HEK293 (cell line): ENCODE results near the gene STAC2.

Source experiments
- CTCF ChIA-PET: fragments of 350-600 bp; formaldehyde crosslinking; extraction: SDS; loops from one replicate; lab custom pipeline; 2021; ENCODE audit warnings: antibody characterized with exemption; lab: Yijun Ruan, JAX
- POLR2A ChIA-PET: fragments of 300-600 bp; formaldehyde crosslinking; extraction: SDS; loops from one replicate; lab custom pipeline; 2020; ENCODE audit warnings: antibody characterized with exemption, inconsistent platforms; lab: Yijun Ruan, JAX
- H3K27ac ChIP-seq: fragments of 200-500 bp; sonication (Bioruptor generic); 2 replicates; pipeline ENCODE4 v1.5.1; 2014; ENCODE audit warnings: low read depth, low read length, control low read depth, inconsistent platforms; ENCODE audit errors: extremely low read depth
- H3K36me3 ChIP-seq, 2 experiments: fragments of 200-500 bp in 1 of 2; sonication (Bioruptor generic) in 1 of 2; 1 replicate in 1 of 2; 2 replicates in 1 of 2; pipeline ENCODE4 v1.5.1; 2014 to 2017; ENCODE audit warnings: inconsistent platforms in 2 of 2, low read length in 2 of 2; ENCODE audit not compliant: control insufficient read depth in 2 of 2, insufficient read depth in 1 of 2
- H3K4me1 ChIP-seq: fragments of 200-500 bp; sonication (Bioruptor generic); 2 replicates; pipeline ENCODE4 v1.5.1; 2014; ENCODE audit warnings: mild to moderate bottlenecking, low read length, inconsistent platforms; ENCODE audit not compliant: control insufficient read depth, insufficient read depth
- H3K4me3 ChIP-seq: 2 replicates; pipeline ENCODE4 v1.5.1; 2011; ENCODE audit warnings: low read depth, mild to moderate bottlenecking, control low read depth, low read length, moderate library complexity
- H3K9me3 ChIP-seq: fragments of 200-500 bp; sonication (Bioruptor generic); 2 replicates; pipeline ENCODE4 v1.5.1; 2014; ENCODE audit warnings: low read depth, low read length, inconsistent platforms; ENCODE audit not compliant: control insufficient read depth, insufficient read depth
- EGR2 ChIP-seq: fragments of 450-650 bp; formaldehyde crosslinking; IDR thresholded peaks from 2 replicates; pipeline ENCODE4 v1.5.1; 2016; ENCODE audit warnings: low read depth, missing biosample characterization, missing genetic modification characterization
- GLI2 ChIP-seq: fragments of 450-650 bp; formaldehyde crosslinking; IDR thresholded peaks from 2 replicates; pipeline ENCODE4; 2017; ENCODE audit warnings: missing biosample characterization, missing genetic modification characterization, low read depth, borderline replicate concordance
- MYNN ChIP-seq: fragments of 450-650 bp; formaldehyde crosslinking; IDR thresholded peaks from 2 replicates; pipeline ENCODE4 v1.5.1; 2016; ENCODE audit warnings: missing biosample characterization, missing genetic modification characterization, borderline replicate concordance
- PRDM10 ChIP-seq: fragments of 450-650 bp; formaldehyde crosslinking; IDR thresholded peaks from 2 replicates; pipeline ENCODE4 v1.5.1; 2016; ENCODE audit warnings: missing biosample characterization, missing genetic modification characterization
- TCF7L2 ChIP-seq: IDR thresholded peaks from 2 replicates; pipeline ENCODE4 v1.6.1; 2011; ENCODE audit warnings: low read depth, mild to moderate bottlenecking, inconsistent platforms, low read length, moderate library complexity, borderline replicate concordance
- ZFHX2 ChIP-seq: fragments of 450-650 bp; formaldehyde crosslinking; conservative IDR thresholded peaks from 2 replicates; pipeline ENCODE4 v1.5.1; 2016; ENCODE audit warnings: missing biosample characterization, missing genetic modification characterization
- ZNF10 ChIP-seq: fragments of 450-650 bp; formaldehyde crosslinking; IDR thresholded peaks from 2 replicates; pipeline ENCODE4 v1.5.1; 2017; ENCODE audit warnings: missing biosample characterization, missing genetic modification characterization
- ZNF121 ChIP-seq: fragments of 450-650 bp; formaldehyde crosslinking; IDR thresholded peaks from 2 replicates; pipeline ENCODE4 v1.5.1; 2016; ENCODE audit warnings: missing biosample characterization, missing genetic modification characterization
- ZNF174 ChIP-seq: fragments of 450-650 bp; formaldehyde crosslinking; IDR thresholded peaks from 2 replicates; pipeline ENCODE4 v1.5.0; 2017; ENCODE audit warnings: missing biosample characterization, mild to moderate bottlenecking, missing genetic modification characterization
- ZNF19 ChIP-seq: fragments of 450-650 bp; formaldehyde crosslinking; IDR thresholded peaks from 2 replicates; pipeline ENCODE4; 2016; ENCODE audit warnings: missing biosample characterization, missing genetic modification characterization, low read depth
- ZNF202 ChIP-seq: fragments of 450-650 bp; formaldehyde crosslinking; IDR thresholded peaks from 2 replicates; pipeline ENCODE4 v1.5.1; 2016; ENCODE audit warnings: missing biosample characterization, missing genetic modification characterization, borderline replicate concordance
- ZNF211 ChIP-seq: fragments of 450-650 bp; formaldehyde crosslinking; IDR thresholded peaks from 2 replicates; pipeline ENCODE4 v1.5.1; 2016; ENCODE audit warnings: low read depth, missing biosample characterization, missing genetic modification characterization
- ZNF280C ChIP-seq: fragments of 450-650 bp; formaldehyde crosslinking; IDR thresholded peaks from 2 replicates; pipeline ENCODE4 v1.5.1; 2016; ENCODE audit warnings: missing biosample characterization, missing genetic modification characterization
- ZNF404 ChIP-seq: fragments of 450-650 bp; formaldehyde crosslinking; IDR thresholded peaks from 2 replicates; pipeline ENCODE4 v1.5.1; 2017; ENCODE audit warnings: missing biosample characterization, missing genetic modification characterization
- ZNF449 ChIP-seq: fragments of 450-650 bp; formaldehyde crosslinking; IDR thresholded peaks from 2 replicates; pipeline ENCODE4 v1.5.1; 2017; ENCODE audit warnings: missing biosample characterization, mild to moderate bottlenecking, missing genetic modification characterization, moderate library complexity
- ZNF555 ChIP-seq: fragments of 450-650 bp; formaldehyde crosslinking; conservative IDR thresholded peaks from 2 replicates; pipeline ENCODE4 v1.5.1; 2017; ENCODE audit warnings: missing biosample characterization, mild to moderate bottlenecking, missing genetic modification characterization, inconsistent platforms
- ZNF658 ChIP-seq: fragments of 450-650 bp; formaldehyde crosslinking; IDR thresholded peaks from 2 replicates; pipeline ENCODE4; 2016; ENCODE audit warnings: missing biosample characterization, missing genetic modification characterization
- ZNF677 ChIP-seq: fragments of 450-650 bp; IDR thresholded peaks from 2 replicates; pipeline ENCODE4 v1.5.0; 2018; ENCODE audit warnings: missing biosample characterization, mild to moderate bottlenecking, missing genetic modification characterization, moderate library complexity
- ZNF701 ChIP-seq: fragments of 450-650 bp; formaldehyde crosslinking; IDR thresholded peaks from 2 replicates; pipeline ENCODE4 v1.5.1; 2016; ENCODE audit warnings: missing biosample characterization, missing genetic modification characterization
- ZNF704 ChIP-seq: fragments of 450-650 bp; formaldehyde crosslinking; IDR thresholded peaks from 2 replicates; pipeline ENCODE4 v1.5.1; 2016; ENCODE audit warnings: missing biosample characterization, missing genetic modification characterization
- ZNF768 ChIP-seq: fragments of 450-650 bp; formaldehyde crosslinking; IDR thresholded peaks from 2 replicates; pipeline ENCODE4 v1.5.1; 2018; ENCODE audit warnings: missing biosample characterization, mild to moderate bottlenecking, missing genetic modification characterization
- ZSCAN18 ChIP-seq: fragments of 450-650 bp; formaldehyde crosslinking; IDR thresholded peaks from 2 replicates; pipeline ENCODE4 v1.5.1; 2016; ENCODE audit warnings: missing biosample characterization, missing genetic modification characterization

Gene STAC2

GRCh38 chr17:39187152-39187830 is 38.5 kb downstream of the STAC2 start:
- POLR2A ChIA-PET = interaction anchor here (1.7 kb wide), 1 partner anchor 13 kb away, joined by 8 read pairs; the partner anchor contains the start of gene RPL19
- no peaks in the 10 kb centered on the region for H3K9me3 ChIP-seq
- CTCF ChIA-PET = interaction anchor here (0.6 to 1.8 kb wide), 4 partner anchors 11 to 63 kb away, joined by 3 to 11 read pairs (median 4); no protein-coding TSS in a partner anchor
- peaks cover 55 to 79% of the 10 kb centered on the region in 2 experiments for H3K36me3 ChIP-seq
- H3K4me3 ChIP-seq = no peak overlapping the region
- no peaks in the 10 kb centered on the region for H3K4me1 ChIP-seq
- peak; percentile 56; the same call in 1 of the 2 replicates for TF ChIP-seq ZNF768 (tag by site-specific recombination)
- TF ChIP-seq ZNF555 (tag by site-specific recombination) = no peak
- TF ChIP-seq ZNF280C (tag by site-specific recombination) = no peak
- TF ChIP-seq ZNF677 (tag by site-specific recombination) = no peak
- no peak overlapping the region for H3K27ac ChIP-seq

- no peak overlapping the region for H3K27ac ChIP-seq
- CTCF ChIA-PET = interaction anchor here (0.6 to 1.8 kb wide), 5 partner anchors 10 to 45 kb away, joined by 3 to 11 read pairs (median 4); no protein-coding TSS in a partner anchor
- no peaks in the 10 kb centered on the region for H3K4me1 ChIP-seq
- H3K9me3 ChIP-seq = no peaks in the 10 kb centered on the region
- POLR2A ChIA-PET = interaction anchor here (1.7 kb wide), 1 partner anchor 13 kb away, joined by 8 read pairs; the partner anchor contains the start of gene RPL19
- peaks cover 54 to 77% of the 10 kb centered on the region in 2 experiments for H3K36me3 ChIP-seq
- H3K4me3 ChIP-seq = no peak overlapping the region
- TF ChIP-seq ZFHX2 (peak; percentile 33), ZNF704 (no peak), ZNF658 (no peak), ZNF449 (tag by site-specific recombination) (no peak), EGR2 (tag by site-specific recombination) (peak; percentile 38; the same call in 1 of the 2 replicates), ZNF19 (tag by site-specific recombination) (no peak), ZNF701 (tag by site-specific recombination) (no peak), TCF7L2 (no peak), MYNN (tag by site-specific recombination) (no peak), ZSCAN18 (no peak), ZNF10 (tag by site-specific recombination) (peak; percentile 26; the same call in 1 of the 2 replicates), PRDM10 (tag by site-specific recombination) (0 out of 2 replicates have a peak, but pooled peaks have one; percentile 1), GLI2 (tag by site-specific recombination) (no peak), ZNF211 (no peak), ZNF404 (tag by site-specific recombination) (no peak), ZNF202 (tag by site-specific recombination) (no peak), ZNF174 (tag by site-specific recombination) (no peak), ZNF121 (tag by site-specific recombination) (no peak)
Measured at GRCh38 chr17:39186481-39187002, 39.2 kb downstream of the STAC2 start.
